ENCODE measurements around the gene ZBTB20. TPM values are rescaled to one million over a fixed set of nuclear protein-coding genes. Genes with fewer than 3 reads are reported as not detected.

The ZBTB20 gene
- total RNA-seq, 1 donor from 2014 or later, result 21.4 TPM

DNA sequence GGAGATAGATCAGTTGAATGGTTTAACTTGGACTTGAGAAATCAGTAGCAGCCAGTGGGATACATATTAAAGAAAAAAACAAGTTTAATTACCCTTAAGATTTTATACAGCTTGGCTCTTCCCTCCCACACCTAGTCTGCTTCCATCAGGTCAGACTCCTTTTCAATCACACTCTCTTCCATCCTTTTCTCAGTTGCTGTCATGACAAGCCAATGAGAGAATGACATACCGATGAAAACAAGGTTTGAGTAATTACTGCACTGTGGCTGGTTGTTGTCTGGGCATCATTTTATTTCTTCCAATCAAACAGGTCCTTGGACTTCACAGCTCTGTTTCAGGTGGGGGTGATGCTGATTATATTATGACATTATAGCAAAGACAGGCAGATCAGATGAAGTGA is 424.6 kb downstream of the ZBTB20 start:
- no peak overlapping the region for H3K4me3 ChIP-seq (ENCODE audit: insufficient read depth, low read depth, low read length)
- H3K36me3 Mint-ChIP-seq (ENCODE audit: low read depth, unreplicated experiment), result no peaks in the 10 kb centered on the region
- H3K4me3 Mint-ChIP-seq (ENCODE audit: unreplicated experiment), result no peak overlapping the region
- no peaks in the 10 kb centered on the region for H3K9me3 Mint-ChIP-seq (ENCODE audit: unreplicated experiment)
- H3K27me3 Mint-ChIP-seq (ENCODE audit: low read depth, unreplicated experiment), result no peaks in the 10 kb centered on the region
- no peak for FAIRE-seq
- H3K79me2 ChIP-seq (ENCODE audit: insufficient read depth, low read length), result no peaks in the 10 kb centered on the region
- H3K4me2 ChIP-seq (ENCODE audit: low read length), result no peak overlapping the region
- no peak overlapping the region for H3K27ac Mint-ChIP-seq (ENCODE audit: unreplicated experiment)
- H4K20me1 ChIP-seq (ENCODE audit: insufficient read depth, low read length), result no peaks in the 10 kb centered on the region
- no peaks in the 10 kb centered on the region for H3K4me1 ChIP-seq (ENCODE audit: insufficient read depth, low read length)
- H3K9ac ChIP-seq (ENCODE audit: low read length), result no peak overlapping the region
- no peaks in the 10 kb centered on the region for H3K9me3 ChIP-seq (ENCODE audit: insufficient read depth, low read depth, low read length)
- TF ChIP-seq, protein P1, sequence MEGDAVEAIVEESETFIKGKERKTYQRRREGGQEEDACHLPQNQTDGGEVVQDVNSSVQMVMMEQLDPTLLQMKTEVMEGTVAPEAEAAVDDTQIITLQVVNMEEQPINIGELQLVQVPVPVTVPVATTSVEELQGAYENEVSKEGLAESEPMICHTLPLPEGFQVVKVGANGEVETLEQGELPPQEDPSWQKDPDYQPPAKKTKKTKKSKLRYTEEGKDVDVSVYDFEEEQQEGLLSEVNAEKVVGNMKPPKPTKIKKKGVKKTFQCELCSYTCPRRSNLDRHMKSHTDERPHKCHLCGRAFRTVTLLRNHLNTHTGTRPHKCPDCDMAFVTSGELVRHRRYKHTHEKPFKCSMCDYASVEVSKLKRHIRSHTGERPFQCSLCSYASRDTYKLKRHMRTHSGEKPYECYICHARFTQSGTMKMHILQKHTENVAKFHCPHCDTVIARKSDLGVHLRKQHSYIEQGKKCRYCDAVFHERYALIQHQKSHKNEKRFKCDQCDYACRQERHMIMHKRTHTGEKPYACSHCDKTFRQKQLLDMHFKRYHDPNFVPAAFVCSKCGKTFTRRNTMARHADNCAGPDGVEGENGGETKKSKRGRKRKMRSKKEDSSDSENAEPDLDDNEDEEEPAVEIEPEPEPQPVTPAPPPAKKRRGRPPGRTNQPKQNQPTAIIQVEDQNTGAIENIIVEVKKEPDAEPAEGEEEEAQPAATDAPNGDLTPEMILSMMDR (IDR thresholded peaks at IDR 0.05; ENCODE audit: insufficient read depth, low read depth, low read length), result no peak
- no peak for TF ChIP-seq EZH2 (IDR thresholded peaks at IDR 0.05; ENCODE audit: insufficient read depth, low read length)
- no peak overlapping the region for H2AFZ ChIP-seq (ENCODE audit: low read depth, low read length)
- no peak overlapping the region for H3K27ac ChIP-seq (ENCODE audit: low read depth, low read length)
- no peaks in the 10 kb centered on the region for H3K36me3 ChIP-seq (ENCODE audit: insufficient read depth, low read length)
- H3K27me3 ChIP-seq (ENCODE audit: insufficient read depth, low read length), result no peaks in the 10 kb centered on the region
- H3K4me1 Mint-ChIP-seq (ENCODE audit: low read depth, unreplicated experiment), result peaks cover 1% of the 10 kb centered on the region
- no peak for DNase-seq (ENCODE audit: low read depth)

DNA sequence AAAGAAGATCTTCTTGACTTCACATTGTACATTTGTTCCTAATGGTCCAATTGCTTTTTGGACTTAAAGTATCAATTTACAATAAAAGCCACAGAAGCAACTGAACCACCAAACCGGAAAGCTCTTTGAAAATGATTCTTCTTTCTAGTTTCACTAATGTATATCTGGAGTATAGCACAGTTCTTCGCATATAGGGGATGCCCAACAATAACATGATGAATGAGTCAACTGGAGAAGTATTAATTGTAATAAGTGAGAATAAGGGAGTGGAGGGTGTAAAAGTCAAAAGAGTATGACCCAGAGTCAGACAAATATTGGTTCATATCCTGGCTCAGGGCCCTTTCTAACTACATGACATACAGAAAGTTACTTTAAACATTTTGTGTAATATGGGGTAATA is 425.2 kb downstream of the ZBTB20 start:
- Histone ChIP-seq H3K27me3 (ENCODE audit: insufficient read depth, low read length) (no peaks in the 10 kb centered on the region), H3K9ac (ENCODE audit: low read length) (no peak overlapping the region), H3K9me3 (ENCODE audit: insufficient read depth, low read depth, low read length) (no peaks in the 10 kb centered on the region), H3K79me2 (ENCODE audit: insufficient read depth, low read length) (no peaks in the 10 kb centered on the region), H3K4me3 (ENCODE audit: insufficient read depth, low read depth, low read length) (no peak overlapping the region), H3K27ac (ENCODE audit: low read depth, low read length) (no peak overlapping the region), H3K4me2 (ENCODE audit: low read length) (no peak overlapping the region), H4K20me1 (ENCODE audit: insufficient read depth, low read length) (no peaks in the 10 kb centered on the region), H2AFZ (ENCODE audit: low read depth, low read length) (no peak overlapping the region), H3K36me3 (ENCODE audit: insufficient read depth, low read length) (no peaks in the 10 kb centered on the region), H3K4me1 (ENCODE audit: insufficient read depth, low read length) (no peaks in the 10 kb centered on the region)
- no peak for TF ChIP-seq EZH2 (IDR thresholded peaks at IDR 0.05; ENCODE audit: insufficient read depth, low read length)
- TF ChIP-seq, protein P1 (IDR thresholded peaks at IDR 0.05; ENCODE audit: insufficient read depth, low read depth, low read length), result no peak
- Mint-ChIP-seq H3K9me3 (ENCODE audit: unreplicated experiment) (no peaks in the 10 kb centered on the region), H3K27me3 (ENCODE audit: low read depth, unreplicated experiment) (no peaks in the 10 kb centered on the region), H3K36me3 (ENCODE audit: low read depth, unreplicated experiment) (no peaks in the 10 kb centered on the region), H3K4me1 (ENCODE audit: low read depth, unreplicated experiment) (peaks cover 5% of the 10 kb centered on the region), H3K27ac (ENCODE audit: unreplicated experiment) (no peak overlapping the region), H3K4me3 (ENCODE audit: unreplicated experiment) (no peak overlapping the region)
- FAIRE-seq (no peak), DNase-seq (ENCODE audit: low read depth) (no peak)

DNA sequence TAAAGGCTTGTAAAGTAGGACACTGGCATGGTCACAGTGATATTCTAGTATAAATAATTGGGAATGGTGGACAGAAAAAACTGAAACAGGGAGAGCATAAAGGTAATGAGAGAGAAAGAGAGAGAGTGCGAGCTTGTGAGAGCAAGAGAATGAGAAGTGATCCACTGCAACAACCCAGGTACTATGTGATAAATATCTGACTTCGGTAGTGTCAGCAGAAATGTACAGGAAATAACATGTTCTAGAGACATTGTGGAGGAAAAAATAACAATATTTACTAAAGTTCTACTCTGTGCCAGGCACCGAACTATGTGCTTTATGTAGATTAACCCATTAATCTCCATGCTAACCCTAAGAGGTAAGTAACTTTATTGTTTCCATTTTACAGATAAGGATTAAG is 425.9 kb downstream of the ZBTB20 start:
- H3K9me3 ChIP-seq (ENCODE audit: insufficient read depth, low read depth, low read length), result no peaks in the 10 kb centered on the region
- no peaks in the 10 kb centered on the region for H3K79me2 ChIP-seq (ENCODE audit: insufficient read depth, low read length)
- no peak overlapping the region for H3K4me2 ChIP-seq (ENCODE audit: low read length)
- H3K36me3 ChIP-seq (ENCODE audit: insufficient read depth, low read length), result no peaks in the 10 kb centered on the region
- no peak for FAIRE-seq
- no peak overlapping the region for H3K4me3 Mint-ChIP-seq (ENCODE audit: unreplicated experiment)
- no peaks in the 10 kb centered on the region for H3K27me3 Mint-ChIP-seq (ENCODE audit: low read depth, unreplicated experiment)
- H3K9ac ChIP-seq (ENCODE audit: low read length), result no peak overlapping the region
- no peaks in the 10 kb centered on the region for H3K9me3 Mint-ChIP-seq (ENCODE audit: unreplicated experiment)
- H3K27ac ChIP-seq (ENCODE audit: low read depth, low read length), result no peak overlapping the region
- no peak overlapping the region for H2AFZ ChIP-seq (ENCODE audit: low read depth, low read length)
- H4K20me1 ChIP-seq (ENCODE audit: insufficient read depth, low read length), result no peaks in the 10 kb centered on the region
- H3K36me3 Mint-ChIP-seq (ENCODE audit: low read depth, unreplicated experiment), result no peaks in the 10 kb centered on the region
- no peak overlapping the region for H3K27ac Mint-ChIP-seq (ENCODE audit: unreplicated experiment)
- TF ChIP-seq, protein P1 (IDR thresholded peaks at IDR 0.05; ENCODE audit: insufficient read depth, low read depth, low read length), result no peak
- TF ChIP-seq EZH2 (IDR thresholded peaks at IDR 0.05; ENCODE audit: insufficient read depth, low read length), result no peak
- H3K27me3 ChIP-seq (ENCODE audit: insufficient read depth, low read length), result no peaks in the 10 kb centered on the region
- H3K4me1 ChIP-seq (ENCODE audit: insufficient read depth, low read length), result no peaks in the 10 kb centered on the region
- DNase-seq (ENCODE audit: low read depth), result no peak
- H3K4me3 ChIP-seq (ENCODE audit: insufficient read depth, low read depth, low read length), result no peak overlapping the region
- H3K4me1 Mint-ChIP-seq (ENCODE audit: low read depth, unreplicated experiment), result peaks cover 10% of the 10 kb centered on the region
